Testis (tissue), 3 donors: ENCODE results near the gene PLK5. TPM values are rescaled to one million over a fixed set of nuclear protein-coding genes. Genes with fewer than 3 reads are reported as not detected.

Experiments used
- DNase-seq: peaks from one replicate; pipeline ENCODE4 v3.0.0-alpha.2; 2019
- H3K27ac ChIP-seq, 2 donors: fragments of 200-600 bp; sonication (generic); one replicate each; pipeline ENCODE4 v1.5.1; 2019
- H3K27me3 ChIP-seq: fragments of 200-600 bp; sonication (generic); one replicate; pipeline ENCODE4 v1.5.1; 2019
- H3K36me3 ChIP-seq: fragments of 200-600 bp; sonication (generic); one replicate; pipeline ENCODE4 v1.5.1; 2017; ENCODE audit warnings: low read depth; ENCODE audit errors: missing control alignments
- H3K4me1 ChIP-seq: fragments of 200-600 bp; sonication (generic); one replicate; pipeline ENCODE4 v1.5.1; 2019
- H3K4me3 ChIP-seq, 2 donors: fragments of 200-600 bp; sonication (generic); one replicate each; pipeline ENCODE4 v1.5.1; 2017 to 2019
- H3K9me3 ChIP-seq: fragments of 200-600 bp; sonication (generic); one replicate; pipeline ENCODE4 v1.5.1; 2017
- POLR2A ChIP-seq: fragments of 450-650 bp; IDR thresholded peaks from one replicate; pipeline ENCODE4 v1.6.1; 2017; ENCODE audit warnings: antibody characterized with exemption, mild to moderate bottlenecking, moderate library complexity
- WGBS, 2 donors: methylation state at CpG; one replicate each; pipeline ENCODE4 v1.1.5; 2018; 5-methylcytosine and 5-hydroxymethylcytosine counted together
- intact Hi-C: fragments of 100-400 bp; cut with DNase I; formaldehyde crosslinking; loops from one replicate; pipeline ENCODE4 v1.15.1; 2023; ENCODE audit warnings: low total_unique reads
- polyA plus RNA-seq: library from polyadenylated mRNA; stranded (reverse); fragments of 350-450 nt; fragmentation: Illumina TruSeq; extraction: RNeasy Lipid Tissue Mini Kit (QIAGEN cat#74804); gene quantifications from one replicate; pipeline ENCODE4 v1.2.3, GENCODE V29; 2014; ENCODE audit warnings: low read depth, low replicate concordance; ENCODE audit not compliant: insufficient read depth
- total RNA-seq, 2 donors: library from RNA; depleted of rRNA; stranded (reverse); fragments of >200 nt; gene quantifications; one replicate each; pipeline ENCODE4 v1.2.3, GENCODE V29; 2016
- TF ChIP-seq, protein P1 (sequence below), 3 experiments: fragments of 450-650 bp in 2 of 3; fragments of 200-600 bp in 1 of 3; sonication (generic) in 1 of 3; IDR thresholded peaks; one replicate each; pipeline ENCODE4 v1.5.1; 2016 to 2019; ENCODE audit warnings: antibody characterized with exemption in 3 of 3, mild to moderate bottlenecking in 2 of 3, moderate library complexity in 1 of 3

The PLK5 gene
- total and polyA plus RNA-seq, 3 donors from 2014 or later, result 2.4 to 31.5 (median 13.4) TPM

DNA sequence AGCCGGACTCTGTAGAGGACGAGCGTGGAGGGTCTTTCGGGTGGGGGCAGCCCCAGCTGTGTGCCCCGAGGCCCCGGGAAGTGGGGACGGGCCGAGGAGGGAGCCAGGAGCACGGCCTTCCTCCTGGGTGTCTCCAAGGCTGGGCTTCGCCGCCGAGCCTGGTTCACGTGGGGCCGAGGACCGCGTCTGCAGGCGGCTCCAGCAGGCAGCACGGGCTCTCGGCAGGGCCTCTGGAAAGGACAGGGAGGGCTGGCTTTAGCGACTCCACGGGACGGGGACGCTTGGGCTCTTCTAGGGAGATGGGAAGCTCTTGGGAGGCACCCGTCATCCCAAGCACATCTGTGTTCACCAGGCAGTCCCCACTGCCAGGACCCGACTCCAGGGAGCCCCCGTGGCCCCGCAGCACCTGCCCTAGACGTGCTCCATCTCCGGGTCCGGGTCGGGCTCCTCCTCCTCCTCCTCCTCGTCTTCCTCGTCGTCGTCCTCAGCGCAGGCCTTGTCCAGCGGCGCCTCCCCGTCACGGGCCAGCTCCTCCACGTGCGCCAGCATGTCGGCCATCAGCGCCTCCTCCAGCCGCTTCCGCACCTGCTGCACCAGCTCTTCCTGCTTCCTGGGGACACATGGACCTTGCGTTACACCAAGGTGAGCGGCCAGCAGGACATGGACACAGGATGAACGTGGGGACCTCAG lies 54.2 kb downstream of the PLK5 start:
- no peaks in the 10 kb centered on the region for H3K27me3 ChIP-seq
- no peak for DNase-seq
- no peak for TF ChIP-seq POLR2A
- TF ChIP-seq, protein P1, sequence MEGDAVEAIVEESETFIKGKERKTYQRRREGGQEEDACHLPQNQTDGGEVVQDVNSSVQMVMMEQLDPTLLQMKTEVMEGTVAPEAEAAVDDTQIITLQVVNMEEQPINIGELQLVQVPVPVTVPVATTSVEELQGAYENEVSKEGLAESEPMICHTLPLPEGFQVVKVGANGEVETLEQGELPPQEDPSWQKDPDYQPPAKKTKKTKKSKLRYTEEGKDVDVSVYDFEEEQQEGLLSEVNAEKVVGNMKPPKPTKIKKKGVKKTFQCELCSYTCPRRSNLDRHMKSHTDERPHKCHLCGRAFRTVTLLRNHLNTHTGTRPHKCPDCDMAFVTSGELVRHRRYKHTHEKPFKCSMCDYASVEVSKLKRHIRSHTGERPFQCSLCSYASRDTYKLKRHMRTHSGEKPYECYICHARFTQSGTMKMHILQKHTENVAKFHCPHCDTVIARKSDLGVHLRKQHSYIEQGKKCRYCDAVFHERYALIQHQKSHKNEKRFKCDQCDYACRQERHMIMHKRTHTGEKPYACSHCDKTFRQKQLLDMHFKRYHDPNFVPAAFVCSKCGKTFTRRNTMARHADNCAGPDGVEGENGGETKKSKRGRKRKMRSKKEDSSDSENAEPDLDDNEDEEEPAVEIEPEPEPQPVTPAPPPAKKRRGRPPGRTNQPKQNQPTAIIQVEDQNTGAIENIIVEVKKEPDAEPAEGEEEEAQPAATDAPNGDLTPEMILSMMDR (IDR thresholded peaks at IDR 0.05), result no peak
- H3K36me3 ChIP-seq, result no peaks in the 10 kb centered on the region
- H3K4me3 ChIP-seq, result no peak overlapping the region
- no peaks in the 10 kb centered on the region for H3K4me1 ChIP-seq
- no peaks in the 10 kb centered on the region for H3K9me3 ChIP-seq
- H3K27ac ChIP-seq, result no peak overlapping the region
- 81% methylated on average over 17 to 48 of the region's 49 CpGs for WGBS, 2 donors
- intact Hi-C loops, result no loop called here

DNA sequence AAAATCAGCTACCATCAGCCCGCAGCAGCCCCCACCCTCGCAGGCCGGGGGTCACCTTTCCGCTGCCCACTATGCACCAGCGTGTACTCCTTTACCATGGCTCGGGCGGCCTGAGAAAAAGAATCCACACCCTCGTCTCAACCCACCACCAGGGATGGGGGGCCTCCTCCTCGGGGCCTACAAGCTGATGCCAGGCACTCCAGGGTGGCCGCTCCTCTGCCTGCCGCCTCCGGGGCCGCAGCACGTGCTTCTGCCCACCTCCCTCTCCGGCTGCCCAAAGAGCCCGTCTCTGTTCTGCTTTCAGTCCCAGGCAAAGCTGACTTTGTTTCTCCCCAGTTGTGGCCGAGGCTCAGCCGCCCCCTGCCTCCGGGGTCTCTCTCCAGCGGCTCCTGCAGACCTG lies 55.3 kb downstream of the PLK5 start:
- intact Hi-C loops, result no loop called here
- Histone ChIP-seq H3K36me3 (no peaks in the 10 kb centered on the region), H3K4me3 (no peak overlapping the region), H3K27ac (no peak overlapping the region), H3K4me1 (no peaks in the 10 kb centered on the region), H3K27me3 (no peaks in the 10 kb centered on the region), H3K9me3 (no peaks in the 10 kb centered on the region)
- no peak for DNase-seq
- WGBS, 2 donors, result 89 to 96% methylated on average over 20 of the region's 20 CpGs
- TF ChIP-seq POLR2A, result no peak
- TF ChIP-seq, protein P1 (IDR thresholded peaks at IDR 0.05), result no peak

DNA sequence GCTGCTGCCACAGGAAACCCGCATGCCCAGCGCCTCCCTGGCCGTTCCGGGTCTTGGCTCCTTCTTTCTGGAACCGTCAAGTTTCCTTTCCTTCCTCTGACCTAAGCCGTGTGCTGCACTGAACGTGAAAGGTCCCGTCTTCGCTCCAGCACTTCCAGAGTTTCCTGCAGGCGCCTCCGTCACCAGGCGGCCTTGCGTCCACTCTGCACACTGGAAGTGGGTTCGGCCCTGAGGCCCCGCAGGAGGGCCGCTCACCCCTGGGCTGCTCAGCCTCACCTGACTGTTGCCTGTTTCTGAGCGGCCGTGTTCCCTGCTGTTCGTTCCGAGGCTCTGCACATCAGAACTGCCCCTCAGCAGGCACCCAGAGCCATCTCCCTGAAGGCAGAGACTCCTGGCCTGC lies 56.5 kb downstream of the PLK5 start:
- H3K27ac ChIP-seq, result no peak overlapping the region
- H3K4me1 ChIP-seq, result no peaks in the 10 kb centered on the region
- intact Hi-C loops, result no loop called here
- no peak overlapping the region for H3K4me3 ChIP-seq
- no peaks in the 10 kb centered on the region for H3K27me3 ChIP-seq
- TF ChIP-seq, protein P1 (IDR thresholded peaks at IDR 0.05), result no peak
- TF ChIP-seq POLR2A, result no peak
- H3K36me3 ChIP-seq, result no peaks in the 10 kb centered on the region
- no peaks in the 10 kb centered on the region for H3K9me3 ChIP-seq
- WGBS, 2 donors, result 91 to 97% methylated on average over 5 to 20 of the region's 20 CpGs
- no peak for DNase-seq

DNA sequence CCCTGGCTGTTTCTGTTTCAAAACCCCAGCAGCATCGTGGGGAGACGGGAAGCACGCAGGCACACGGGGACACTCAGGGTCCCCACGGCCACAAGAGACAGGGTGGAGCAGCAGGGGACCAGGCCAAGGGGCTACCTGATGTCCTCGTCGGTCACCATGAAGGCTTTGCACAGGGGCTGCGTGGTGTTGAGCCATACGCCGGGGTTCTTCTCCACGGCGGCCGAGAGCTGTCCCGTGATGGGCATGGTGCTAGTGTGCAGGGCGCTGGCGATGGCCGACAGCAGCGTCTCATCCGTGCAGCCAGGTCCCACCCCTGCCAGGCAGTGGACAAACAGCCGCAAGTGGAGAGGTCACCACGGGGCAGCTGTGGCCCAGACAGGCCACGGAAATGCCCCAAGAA lies 57.1 kb downstream of the PLK5 start:
- no peaks in the 10 kb centered on the region for H3K27me3 ChIP-seq
- H3K9me3 ChIP-seq, result no peaks in the 10 kb centered on the region
- WGBS, 2 donors, result 88 to 97% methylated on average over 15 to 21 of the region's 22 CpGs
- no peak for TF ChIP-seq POLR2A
- TF ChIP-seq, protein P1 (IDR thresholded peaks at IDR 0.05), result no peak
- no peak for DNase-seq
- no peak overlapping the region for H3K27ac ChIP-seq
- no peak overlapping the region for H3K4me3 ChIP-seq
- H3K36me3 ChIP-seq, result no peaks in the 10 kb centered on the region
- intact Hi-C loops, result no loop called here
- H3K4me1 ChIP-seq, result no peaks in the 10 kb centered on the region

DNA sequence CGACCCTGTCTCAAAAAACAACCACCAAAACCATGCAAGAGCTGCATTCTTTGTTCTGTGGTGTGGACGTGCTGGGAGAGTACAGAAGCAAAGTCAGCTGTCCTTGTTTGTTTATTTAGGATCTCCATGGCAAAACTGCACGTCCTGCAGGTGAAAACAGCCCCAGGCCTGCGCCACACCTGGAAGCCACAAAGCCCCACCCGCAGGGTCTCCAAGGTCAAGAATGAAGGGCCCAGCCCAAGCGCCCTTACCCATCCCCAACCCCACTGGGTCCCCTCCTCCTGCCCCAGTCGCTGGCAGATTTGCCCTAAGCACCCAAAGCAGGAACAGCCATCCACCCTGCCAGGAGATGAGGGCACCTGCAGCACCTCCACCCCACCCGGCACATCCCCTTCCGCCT lies 58.3 kb downstream of the PLK5 start:
- Histone ChIP-seq H3K9me3 (no peaks in the 10 kb centered on the region), H3K4me1 (no peaks in the 10 kb centered on the region), H3K36me3 (no peaks in the 10 kb centered on the region), H3K4me3 (no peak overlapping the region), H3K27ac (no peak overlapping the region), H3K27me3 (no peaks in the 10 kb centered on the region)
- intact Hi-C loops, result no loop called here
- TF ChIP-seq, protein P1 (IDR thresholded peaks at IDR 0.05), result no peak
- no peak for TF ChIP-seq POLR2A
- no peak for DNase-seq
- WGBS, 2 donors, result 85 to 92% methylated on average over 5 to 8 of the region's 9 CpGs
